ENCODE data around the gene UBE2Q1. TPM values are rescaled to one million over a fixed set of nuclear protein-coding genes. Genes with fewer than 3 reads are reported as not detected.

Gene UBE2Q1
- total RNA-seq, 1 experiment from 2014 or later, result 64.8 TPM

Other genes with a start within 250 kb of the UBE2Q1 start
- gene AQP10, start 237.6 kb downstream of the UBE2Q1 start, total RNA-seq (2014; rRNA removed; shearing (Covaris generic)), result not detected in 2 replicates
- 62.0 and 73.2 TPM in 2 replicates for gene ATP8B2, start 233.1 kb downstream of the UBE2Q1 start, total RNA-seq (2014; rRNA removed; shearing (Covaris generic))
- 8.6 and 10.3 TPM in 2 replicates for gene IL6R, start 153.3 kb downstream of the UBE2Q1 start, total RNA-seq (2014; rRNA removed; shearing (Covaris generic))
- 0.38 and 0.44 TPM in 2 replicates for gene TDRD10, start 56.4 kb downstream of the UBE2Q1 start, total RNA-seq (2014; rRNA removed; shearing (Covaris generic))
- 0.55 and 0.73 TPM in 2 replicates for gene SHE, start 56.2 kb downstream of the UBE2Q1 start, total RNA-seq (2014; rRNA removed; shearing (Covaris generic))
- gene CHRNB2, start 9.1 kb upstream of the UBE2Q1 start, total RNA-seq (2014; rRNA removed; shearing (Covaris generic)), result 0.30 and 0.83 TPM in 2 replicates
- 196 and 238 TPM in 2 replicates for gene ADAR, start 49.5 kb upstream of the UBE2Q1 start, total RNA-seq (2014; rRNA removed; shearing (Covaris generic))

Measured in H7 (cell line).